ENCODE data around the gene RPL41. TPM values are rescaled to one million over a fixed set of nuclear protein-coding genes. Genes with fewer than 3 reads are reported as not detected.

Gene RPL41
- 4,103 to 6,224 TPM (median 5,662 TPM) in 5 replicates for total RNA-seq (2022; extraction: Qiagen RNA extraction)

GRCh38 chr12:56116267-56117081 is at the start of gene RPL41:
Gene RPL41 (plus strand): TSS chr12:56116633.

GRCh38 chr12:56079723-56080555 is 36.5 kb upstream of the RPL41 start, which contains the start of gene ERBB3:
Gene ERBB3 (plus strand): TSS chr12:56080165. CDS start chr12:56080301, 136 bp downstream.

GRCh38 chr12:56104109-56104814 is 12.2 kb upstream of the RPL41 start, which contains the start of gene PA2G4:
Gene PA2G4 (plus strand): TSS chr12:56104559. CDS start chr12:56104738, 179 bp downstream.

GRCh38 chr12:56117778-56118687 is 1.6 kb downstream of the RPL41 start, which contains the start of gene ZC3H10:
Gene ZC3H10 (plus strand): TSS chr12:56118266. CDS start chr12:56120563, 2,297 bp downstream.

GRCh38 chr12:56127888-56128669 is 11.6 kb downstream of the RPL41 start, which contains the start of gene ESYT1:
Gene ESYT1 (plus strand): TSS chr12:56128267. CDS start chr12:56128320, 53 bp downstream.

GRCh38 chr12:56152132-56152755 is 35.8 kb downstream of the RPL41 start, which contains the start of gene MYL6B:
Gene MYL6B (plus strand): TSS chr12:56152587. CDS start chr12:56153919, 1,332 bp downstream.

GRCh38 chr12:56158029-56158925 is 41.8 kb downstream of the RPL41 start, which contains the start of gene MYL6:
Gene MYL6 (plus strand): TSS chr12:56158359. CDS start chr12:56158402, 43 bp downstream.

Other genes with a start within 250 kb of the RPL41 start
- 39.8 to 42.5 TPM (median 41.0 TPM) in 5 replicates for gene PYM1, start 188.7 kb upstream of the RPL41 start, total RNA-seq (2022; extraction: Qiagen RNA extraction)
- gene DGKA, start 185.5 kb upstream of the RPL41 start, total RNA-seq (2022; extraction: Qiagen RNA extraction): 19.0 to 23.5 TPM (median 21.9 TPM) in 5 replicates
- gene PMEL, start 150.6 kb upstream of the RPL41 start, total RNA-seq (2022; extraction: Qiagen RNA extraction): 0.47 to 1.4 TPM (median 1.0 TPM) in 5 replicates
- gene CDK2, start 149.8 kb upstream of the RPL41 start, total RNA-seq (2022; extraction: Qiagen RNA extraction): 47.5 to 58.7 TPM (median 52.8 TPM) in 5 replicates
- 26.1 to 35.8 TPM (median 33.9 TPM) in 5 replicates for gene RAB5B, start 142.6 kb upstream of the RPL41 start, total RNA-seq (2022; extraction: Qiagen RNA extraction)
- 7.2 to 10.2 TPM (median 9.5 TPM) in 5 replicates for gene SUOX, start 119.4 kb upstream of the RPL41 start, total RNA-seq (2022; extraction: Qiagen RNA extraction)
- gene IKZF4, start 95.6 kb upstream of the RPL41 start, total RNA-seq (2022; extraction: Qiagen RNA extraction): 2.2 to 2.8 TPM (median 2.6 TPM) in 5 replicates
- 493 to 887 TPM (median 760 TPM) in 5 replicates for gene RPS26, start 74.7 kb upstream of the RPL41 start, total RNA-seq (2022; extraction: Qiagen RNA extraction)
- gene ERBB3, start 36.5 kb upstream of the RPL41 start, total RNA-seq (2022; extraction: Qiagen RNA extraction): 0.78 to 1.5 TPM (median 1.1 TPM) in 5 replicates
- gene PA2G4, start 12.1 kb upstream of the RPL41 start, total RNA-seq (2022; extraction: Qiagen RNA extraction): 268 to 375 TPM (median 283 TPM) in 5 replicates
- 2.9 to 3.6 TPM (median 3.1 TPM) in 5 replicates for gene ZC3H10, start 1.6 kb downstream of the RPL41 start, total RNA-seq (2022; extraction: Qiagen RNA extraction)
- 63.6 to 69.7 TPM (median 65.9 TPM) in 5 replicates for gene ESYT1, start 11.6 kb downstream of the RPL41 start, total RNA-seq (2022; extraction: Qiagen RNA extraction)
- 66.8 to 83.8 TPM (median 78.9 TPM) in 5 replicates for gene MYL6B, start 36.0 kb downstream of the RPL41 start, total RNA-seq (2022; extraction: Qiagen RNA extraction)
- gene MYL6, start 41.7 kb downstream of the RPL41 start, total RNA-seq (2022; extraction: Qiagen RNA extraction): 2,179 to 2,596 TPM (median 2,229 TPM) in 5 replicates
- 28.4 to 36.2 TPM (median 33.1 TPM) in 5 replicates for gene SMARCC2, start 72.8 kb downstream of the RPL41 start, total RNA-seq (2022; extraction: Qiagen RNA extraction)
- 22.2 to 30.8 TPM (median 25.8 TPM) in 5 replicates for gene RNF41, start 105.3 kb downstream of the RPL41 start, total RNA-seq (2022; extraction: Qiagen RNA extraction)
- gene NABP2, start 107.7 kb downstream of the RPL41 start, total RNA-seq (2022; extraction: Qiagen RNA extraction): 55.6 to 63.2 TPM (median 62.6 TPM) in 5 replicates
- not detected in 5 replicates for gene SLC39A5, start 113.4 kb downstream of the RPL41 start, total RNA-seq (2022; extraction: Qiagen RNA extraction)
- gene ANKRD52, start 141.8 kb downstream of the RPL41 start, total RNA-seq (2022; extraction: Qiagen RNA extraction): 37.4 to 45.4 TPM (median 44.6 TPM) in 5 replicates
- gene COQ10A, start 150.3 kb downstream of the RPL41 start, total RNA-seq (2022; extraction: Qiagen RNA extraction): 14.2 to 16.2 TPM (median 15.9 TPM) in 5 replicates
- 150 to 202 TPM (median 152 TPM) in 5 replicates for gene CS, start 183.7 kb downstream of the RPL41 start, total RNA-seq (2022; extraction: Qiagen RNA extraction)
- 91.7 to 148 TPM (median 140 TPM) in 5 replicates for gene CNPY2, start 199.4 kb downstream of the RPL41 start, total RNA-seq (2022; extraction: Qiagen RNA extraction)
- gene PAN2, start 217.4 kb downstream of the RPL41 start, total RNA-seq (2022; extraction: Qiagen RNA extraction): 13.6 to 17.4 TPM (median 14.0 TPM) in 5 replicates
- 0.43 to 0.69 TPM (median 0.53 TPM) in 5 replicates for gene IL23A, start 222.3 kb downstream of the RPL41 start, total RNA-seq (2022; extraction: Qiagen RNA extraction)
- 10.4 to 14.3 TPM (median 12.1 TPM) in 5 replicates for gene STAT2, start 243.5 kb downstream of the RPL41 start, total RNA-seq (2022; extraction: Qiagen RNA extraction)
- not detected in 5 replicates for gene APOF, start 246.2 kb downstream of the RPL41 start, total RNA-seq (2022; extraction: Qiagen RNA extraction)